AG04450 (cell line): ENCODE results near the gene ABHD13. TPM values are rescaled to one million over a fixed set of nuclear protein-coding genes. Genes with fewer than 3 reads are reported as not detected.

ENCODE experiments used
- CTCF ChIA-PET: fragments of 300-600, 350-600 bp; formaldehyde crosslinking; extraction: SDS; loops from one replicate; lab custom pipeline; 2022; ENCODE audit warnings: antibody characterized with exemption, inconsistent platforms; lab: Charles Lee
- POLR2A ChIA-PET: fragments of 350-600 bp; formaldehyde crosslinking; extraction: SDS; loops from one replicate; lab custom pipeline; 2021; ENCODE audit warnings: antibody characterized with exemption, inconsistent platforms; lab: Yijun Ruan, JAX
- DNase-seq: peaks from one replicate; pipeline ENCODE4 v3.0.0-alpha.2; 2011; ENCODE audit warnings: low read depth, low spot score
- H3K27ac ChIP-seq: one replicate; pipeline ENCODE4 v1.5.1; 2012; ENCODE audit warnings: low read depth, low read length, control low read depth
- H3K27me3 ChIP-seq: one replicate; pipeline ENCODE4 v1.6.0; 2012; ENCODE audit warnings: low read length; ENCODE audit not compliant: control insufficient read depth, insufficient read depth
- H3K4me3 ChIP-seq: 2 replicates; pipeline ENCODE4 v1.5.1; 2011; ENCODE audit warnings: mild to moderate bottlenecking, low read depth, low read length, control low read depth
- H3K9me3 ChIP-seq: 2 replicates; pipeline ENCODE4 v1.5.1; 2012; ENCODE audit warnings: low read length; ENCODE audit not compliant: control insufficient read depth, insufficient read depth
- CTCF ChIP-seq: IDR thresholded peaks from 2 replicates; pipeline ENCODE4 v1.5.1; 2011; ENCODE audit warnings: low read depth, low read length, control low read depth, inconsistent platforms
- polyA plus RNA-seq: library from polyadenylated mRNA; depleted of rRNA; stranded (reverse); fragments of >200 nt; gene quantifications from 2 replicates; pipeline ENCODE4 v1.2.3, GENCODE V29; 2011

Gene ABHD13
- polyA plus RNA-seq, 1 experiment, result 8.9 TPM

GRCh38 chr13:108194435-108194936 is 23.7 kb upstream of the ABHD13 start:
- DNase-seq, result no peak
- TF ChIP-seq CTCF, result no peak
- H3K27me3 ChIP-seq, result no peaks in the 10 kb centered on the region
- H3K9me3 ChIP-seq, result peaks cover 18% of the 10 kb centered on the region
- CTCF ChIA-PET, result no interaction called here
- no peak overlapping the region for H3K4me3 ChIP-seq
- H3K27ac ChIP-seq, result no peak overlapping the region
- POLR2A ChIA-PET, result no interaction called here

DNA sequence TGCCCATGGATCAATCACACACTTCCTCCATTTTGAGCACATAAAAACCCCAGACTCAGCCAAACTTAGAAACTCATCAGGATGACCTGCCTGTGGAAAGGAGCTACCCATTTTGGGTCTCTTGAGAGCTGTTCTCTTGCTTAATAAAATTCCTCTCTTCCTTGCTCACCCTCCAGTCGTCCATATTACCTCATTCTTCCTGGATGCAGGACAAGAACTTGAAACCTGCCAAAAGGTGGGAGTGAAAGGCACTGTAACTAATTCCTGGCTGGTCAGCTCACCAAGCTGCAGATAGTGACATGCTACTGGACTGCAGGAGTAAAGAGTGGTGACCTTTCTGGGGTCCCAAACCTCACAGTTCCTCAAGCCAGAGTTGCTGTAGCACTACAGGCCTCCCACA is 23.0 kb upstream of the ABHD13 start:
- no peak for TF ChIP-seq CTCF
- Histone ChIP-seq H3K27me3 (no peaks in the 10 kb centered on the region), H3K4me3 (no peak overlapping the region), H3K9me3 (peaks cover 18% of the 10 kb centered on the region), H3K27ac (no peak overlapping the region)
- POLR2A ChIA-PET, result no interaction called here
- CTCF ChIA-PET, result no interaction called here
- DNase-seq, result no peak

DNA sequence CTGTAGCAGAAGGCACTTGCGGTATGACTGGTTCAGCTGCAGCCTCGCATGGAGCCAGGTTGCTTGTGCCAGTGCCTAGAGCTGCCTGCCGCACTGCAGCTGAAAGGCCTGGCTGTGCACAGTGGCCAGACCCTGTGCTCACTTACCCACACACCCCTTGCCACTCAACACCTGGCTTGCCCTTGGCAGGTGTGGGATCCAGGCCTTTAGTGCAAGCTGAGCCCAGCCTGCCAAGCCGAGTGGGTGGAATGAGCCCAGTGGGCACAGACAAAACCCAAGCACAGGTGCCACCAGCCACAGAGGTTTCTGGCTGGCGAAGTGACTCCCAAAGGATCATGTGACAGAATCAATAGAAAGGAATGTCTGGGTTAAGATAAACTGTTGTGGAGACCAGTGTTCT is 22.3 kb upstream of the ABHD13 start:
- CTCF ChIA-PET, result no interaction called here
- Histone ChIP-seq H3K27me3 (no peaks in the 10 kb centered on the region), H3K9me3 (peaks cover 18% of the 10 kb centered on the region), H3K27ac (no peak overlapping the region), H3K4me3 (no peak overlapping the region)
- POLR2A ChIA-PET, result no interaction called here
- TF ChIP-seq CTCF, result no peak
- DNase-seq, result no peak

GRCh38 chr13:108200781-108201398 is 17.3 kb upstream of the ABHD13 start:
- Histone ChIP-seq H3K27ac (no peak overlapping the region), H3K9me3 (peaks cover 1% of the 10 kb centered on the region; the same call in 1 of the 2 replicates), H3K4me3 (no peak overlapping the region), H3K27me3 (no peaks in the 10 kb centered on the region)
- CTCF ChIA-PET, result no interaction called here
- no peak for DNase-seq
- POLR2A ChIA-PET, result no interaction called here
- no peak for TF ChIP-seq CTCF

GRCh38 chr13:108210551-108210950 is 7.6 kb upstream of the ABHD13 start:
- no peaks in the 10 kb centered on the region; the same call in 1 of the 2 replicates for H3K9me3 ChIP-seq
- H3K27me3 ChIP-seq, result no peaks in the 10 kb centered on the region
- TF ChIP-seq CTCF, result no peak
- H3K27ac ChIP-seq, result no peak overlapping the region
- CTCF ChIA-PET, result no interaction called here
- no peak overlapping the region for H3K4me3 ChIP-seq
- POLR2A ChIA-PET, result no interaction called here
- DNase-seq, result no peak
